Measurements from ENCODE around the gene FLRT1. TPM values are rescaled to one million over a fixed set of nuclear protein-coding genes. Genes with fewer than 3 reads are reported as not detected.

The FLRT1 gene
- total and polyA plus RNA-seq, 4 experiments from 2014 or later, result not detected

DNA sequence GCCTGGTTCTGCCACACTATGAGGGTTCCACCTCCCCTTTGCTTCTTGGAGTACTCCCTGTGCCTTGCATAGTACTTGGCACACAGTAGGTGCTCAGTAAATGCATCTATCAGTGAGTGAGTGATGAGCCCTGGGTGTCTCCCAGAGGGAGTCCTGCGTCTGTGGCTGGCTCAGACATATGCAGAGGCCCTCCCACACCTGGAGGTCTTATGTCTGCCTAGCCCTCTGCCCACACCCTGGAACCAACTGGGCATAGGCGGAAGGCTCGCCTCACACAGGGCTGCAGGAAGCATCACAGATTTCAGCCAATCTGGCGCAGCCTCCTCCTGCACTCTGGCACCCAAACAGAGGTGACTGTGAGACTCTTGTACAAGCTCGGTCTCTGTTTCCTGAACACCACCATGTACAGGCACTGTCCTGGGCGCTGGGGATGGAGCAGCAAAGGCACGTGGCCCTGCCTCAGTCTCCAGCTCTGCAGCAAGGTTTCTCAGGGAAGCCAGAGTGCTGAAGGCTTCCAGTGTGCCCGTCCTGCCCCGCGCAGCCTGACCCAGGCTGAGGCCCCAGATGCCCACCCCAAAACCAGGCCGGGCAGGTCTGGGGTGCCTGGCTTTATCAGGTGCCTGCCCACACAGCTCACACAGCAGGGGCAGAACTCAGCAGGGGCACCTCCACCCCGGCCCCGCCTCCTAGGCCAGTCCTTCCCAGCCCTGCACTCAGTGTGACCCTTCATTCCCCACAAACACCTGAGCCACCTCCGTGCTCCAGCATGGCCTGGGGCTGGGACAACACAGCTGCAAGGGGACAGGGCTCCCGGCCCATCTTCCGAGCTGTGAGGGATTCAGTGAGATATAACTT lies 26.7 kb downstream of the FLRT1 start:
- Histone ChIP-seq H3K9me3 (ENCODE audit: control insufficient read depth in 1 of 2, low read length in 2 of 2) (no peaks in the 10 kb centered on the region), H3K27me3 (ENCODE audit: insufficient read depth, low read length) (no peaks in the 10 kb centered on the region), H3K36me3 (ENCODE audit: insufficient read depth, low read length) (no peaks in the 10 kb centered on the region), H3K4me3 (ENCODE audit: low read length in 2 of 2) (no peak overlapping the region), H3K4me1 (ENCODE audit: insufficient read depth, low read length) (peaks cover 11% of the 10 kb centered on the region), H3K27ac (ENCODE audit: low read depth, low read length) (no peak overlapping the region)
- no peak overlapping the region for H3K27ac Mint-ChIP-seq
- H3K36me3 Mint-ChIP-seq, result no peaks in the 10 kb centered on the region
- CTCF ChIA-PET (ENCODE audit: partially characterized antibody), result no interaction called here
- H3K4me3 Mint-ChIP-seq, result peak overlapping the region in 5 of 8 donors; percentile 46 to 69 (median 61)
- no peaks in the 10 kb centered on the region for H3K9me3 Mint-ChIP-seq
- H3K27me3 Mint-ChIP-seq, result peaks cover 10 to 14% of the 10 kb centered on the region in 2 donors
- POLR2A ChIA-PET (ENCODE audit: partially characterized antibody), result no interaction called here
- H3K4me1 Mint-ChIP-seq, result peaks cover 5 to 12% (median 6%) of the 10 kb centered on the region in 4 donors
- no peak for DNase-seq
- intact Hi-C loops (cut with micrococcal nuclease), result no loop called here

- peaks cover 5 to 12% (median 6%) of the 10 kb centered on the region in 4 donors for H3K4me1 Mint-ChIP-seq
- intact Hi-C loops (cut with micrococcal nuclease), result no loop called here
- no peaks in the 10 kb centered on the region for H3K27me3 ChIP-seq (ENCODE audit: insufficient read depth, low read length)
- H3K9me3 ChIP-seq (ENCODE audit: control insufficient read depth in 1 of 2, low read length in 2 of 2), result no peaks in the 10 kb centered on the region
- H3K4me1 ChIP-seq (ENCODE audit: insufficient read depth, low read length), result peaks cover 11% of the 10 kb centered on the region
- CTCF ChIA-PET (ENCODE audit: partially characterized antibody), result no interaction called here
- POLR2A ChIA-PET (ENCODE audit: partially characterized antibody), result no interaction called here
- DNase-seq, result no peak
- H3K4me3 Mint-ChIP-seq, result no peak overlapping the region
- peaks cover 10 to 14% of the 10 kb centered on the region in 2 donors for H3K27me3 Mint-ChIP-seq
- H3K9me3 Mint-ChIP-seq, result no peaks in the 10 kb centered on the region
- no peak overlapping the region for H3K27ac ChIP-seq (ENCODE audit: low read depth, low read length)
- H3K36me3 ChIP-seq (ENCODE audit: insufficient read depth, low read length), result no peaks in the 10 kb centered on the region
- H3K36me3 Mint-ChIP-seq, result no peaks in the 10 kb centered on the region
- H3K27ac Mint-ChIP-seq, result no peak overlapping the region
- no peak overlapping the region for H3K4me3 ChIP-seq (ENCODE audit: low read length in 2 of 2)
Measured at GRCh38 chr11:64063777-64064176, 28.0 kb downstream of the FLRT1 start.

DNA sequence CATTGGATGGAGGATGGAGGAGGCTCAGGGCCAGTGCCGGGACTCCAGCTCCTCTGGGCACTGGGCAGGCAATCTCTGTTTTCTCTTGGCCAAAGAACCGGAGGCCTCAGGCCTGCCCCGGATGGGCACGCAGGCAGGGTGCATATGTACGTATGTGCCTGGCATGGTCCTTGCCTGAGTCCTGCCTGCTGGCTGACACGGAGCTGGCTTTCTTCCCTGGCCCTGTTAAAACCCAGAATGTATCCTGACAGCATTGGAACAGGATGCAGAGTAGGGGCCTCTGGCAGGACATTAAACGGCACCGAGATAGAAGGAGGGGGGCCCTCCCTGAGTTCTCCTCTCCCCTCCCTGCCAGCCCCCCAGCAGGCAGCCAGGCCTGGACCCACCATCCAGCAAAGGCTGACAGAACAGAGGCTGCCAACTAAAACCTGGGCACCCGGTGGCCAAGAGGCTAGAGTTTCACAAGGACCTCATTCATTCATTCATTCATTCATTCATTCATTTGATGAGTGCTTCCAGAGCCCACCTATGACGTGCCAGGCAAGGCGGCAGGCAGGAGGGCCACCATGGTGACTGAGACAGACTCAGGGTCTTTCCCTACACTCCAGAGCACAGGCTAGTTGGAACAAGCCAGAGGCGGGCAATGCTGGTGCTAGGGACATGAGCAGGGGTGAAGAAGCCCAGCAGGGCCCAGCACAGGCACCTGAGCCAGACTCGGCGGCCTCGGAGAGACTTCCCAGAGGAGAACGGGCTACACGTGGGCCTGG lies 28.8 kb downstream of the FLRT1 start:
- Histone ChIP-seq H3K27ac (ENCODE audit: low read depth, low read length) (no peak overlapping the region), H3K4me1 (ENCODE audit: insufficient read depth, low read length) (peaks cover 11% of the 10 kb centered on the region), H3K36me3 (ENCODE audit: insufficient read depth, low read length) (no peaks in the 10 kb centered on the region), H3K27me3 (ENCODE audit: insufficient read depth, low read length) (no peaks in the 10 kb centered on the region), H3K9me3 (ENCODE audit: control insufficient read depth in 1 of 2, low read length in 2 of 2) (no peaks in the 10 kb centered on the region), H3K4me3 (ENCODE audit: low read length in 2 of 2) (no peak overlapping the region)
- H3K36me3 Mint-ChIP-seq, result no peaks in the 10 kb centered on the region
- H3K9me3 Mint-ChIP-seq, result no peaks in the 10 kb centered on the region
- ChIA-PET POLR2A (ENCODE audit: partially characterized antibody) (no interaction called here), CTCF (ENCODE audit: partially characterized antibody) (no interaction called here)
- peaks cover 10 to 14% of the 10 kb centered on the region in 2 donors for H3K27me3 Mint-ChIP-seq
- H3K27ac Mint-ChIP-seq, result no peak overlapping the region
- no peak overlapping the region for H3K4me3 Mint-ChIP-seq
- intact Hi-C loops (cut with micrococcal nuclease), result no loop called here
- no peak for DNase-seq
- H3K4me1 Mint-ChIP-seq, result peaks cover 5 to 12% (median 6%) of the 10 kb centered on the region in 4 donors

- Mint-ChIP-seq H3K9me3 (no peaks in the 10 kb centered on the region), H3K36me3 (no peaks in the 10 kb centered on the region), H3K27ac (no peak overlapping the region), H3K27me3 (peaks cover 10 to 14% of the 10 kb centered on the region in 2 donors), H3K4me3 (no peak overlapping the region), H3K4me1 (peaks cover 5 to 12% (median 6%) of the 10 kb centered on the region in 4 donors)
- ChIA-PET CTCF (ENCODE audit: partially characterized antibody) (interaction anchor here (0.6 kb wide), 1 partner anchor 384 kb away, joined by 3 read pairs; no protein-coding TSS in a partner anchor), POLR2A (ENCODE audit: partially characterized antibody) (no interaction called here)
- no peak overlapping the region for H3K27ac ChIP-seq (ENCODE audit: low read depth, low read length)
- H3K27me3 ChIP-seq (ENCODE audit: insufficient read depth, low read length), result no peaks in the 10 kb centered on the region
- no peaks in the 10 kb centered on the region for H3K9me3 ChIP-seq (ENCODE audit: control insufficient read depth in 1 of 2, low read length in 2 of 2)
- no peak for DNase-seq
- H3K4me1 ChIP-seq (ENCODE audit: insufficient read depth, low read length), result peaks cover 11% of the 10 kb centered on the region
- no peak overlapping the region for H3K4me3 ChIP-seq (ENCODE audit: low read length in 2 of 2)
- H3K36me3 ChIP-seq (ENCODE audit: insufficient read depth, low read length), result no peaks in the 10 kb centered on the region
- intact Hi-C loops (cut with micrococcal nuclease), result no loop called here
Measured at GRCh38 chr11:64065141-64065465, 29.4 kb downstream of the FLRT1 start.

- Mint-ChIP-seq H3K4me3 (no peak overlapping the region), H3K9me3 (no peaks in the 10 kb centered on the region)
- intact Hi-C loops (cut with micrococcal nuclease), result no loop called here
Measured at GRCh38 chr11:64065712-64066111, 30.0 kb downstream of the FLRT1 start.

GRCh38 chr11:64067230-64067993 lies 31.7 kb downstream of the FLRT1 start:
- peak in 1 of 5 donors; percentile 1 for DNase-seq
- Histone ChIP-seq H3K27me3 (ENCODE audit: insufficient read depth, low read length) (no peaks in the 10 kb centered on the region), H3K4me1 (ENCODE audit: insufficient read depth, low read length) (no peaks in the 10 kb centered on the region), H3K36me3 (ENCODE audit: insufficient read depth, low read length) (no peaks in the 10 kb centered on the region), H3K27ac (ENCODE audit: low read depth, low read length) (no peak overlapping the region), H3K9me3 (ENCODE audit: control insufficient read depth in 1 of 2, low read length in 2 of 2) (no peaks in the 10 kb centered on the region), H3K4me3 (ENCODE audit: low read length in 2 of 2) (no peak overlapping the region)
- H3K27me3 Mint-ChIP-seq, result peaks cover 5 to 7% of the 10 kb centered on the region in 2 donors
- no peaks in the 10 kb centered on the region for H3K4me1 Mint-ChIP-seq
- intact Hi-C loops (cut with micrococcal nuclease), result no loop called here
- no peak overlapping the region for H3K4me3 Mint-ChIP-seq
- no peak overlapping the region for H3K27ac Mint-ChIP-seq
- no peaks in the 10 kb centered on the region for H3K9me3 Mint-ChIP-seq
- ChIA-PET POLR2A (ENCODE audit: partially characterized antibody) (no interaction called here), CTCF (ENCODE audit: partially characterized antibody) (interaction anchor here (0.7 kb wide), 1 partner anchor 1724 kb away, joined by 3 read pairs; no protein-coding TSS in a partner anchor)
- no peaks in the 10 kb centered on the region for H3K36me3 Mint-ChIP-seq

More at GRCh38 chr11:64065712-64066111, 30.0 kb downstream of the FLRT1 start:
- Histone ChIP-seq H3K36me3 (ENCODE audit: insufficient read depth, low read length) (no peaks in the 10 kb centered on the region), H3K4me3 (ENCODE audit: low read length in 2 of 2) (no peak overlapping the region), H3K4me1 (ENCODE audit: insufficient read depth, low read length) (peaks cover 6% of the 10 kb centered on the region), H3K27me3 (ENCODE audit: insufficient read depth, low read length) (no peaks in the 10 kb centered on the region), H3K27ac (ENCODE audit: low read depth, low read length) (no peak overlapping the region), H3K9me3 (ENCODE audit: control insufficient read depth in 1 of 2, low read length in 2 of 2) (no peaks in the 10 kb centered on the region)
- ChIA-PET POLR2A (ENCODE audit: partially characterized antibody) (no interaction called here), CTCF (ENCODE audit: partially characterized antibody) (interaction anchor here (0.6 to 0.7 kb wide), 2 partner anchors 14 to 384 kb away, joined by 3 read pairs; no protein-coding TSS in a partner anchor)
- no peaks in the 10 kb centered on the region for H3K36me3 Mint-ChIP-seq
- no peak overlapping the region for H3K27ac Mint-ChIP-seq
- H3K4me1 Mint-ChIP-seq, result peaks cover 3 to 12% (median 6%) of the 10 kb centered on the region in 4 donors
- DNase-seq, result peak in 1 of 5 donors; percentile 7
- H3K27me3 Mint-ChIP-seq, result peaks cover 8 to 14% of the 10 kb centered on the region in 2 donors
